ENCODE measurements around the gene PCBP3. TPM values are rescaled to one million over a fixed set of nuclear protein-coding genes. Genes with fewer than 3 reads are reported as not detected.

The PCBP3 gene
- total and polyA plus RNA-seq, 2 donors (not counting 3 experiments of a cell fraction or from before 2014, with no cell fraction given) = 0.06 to 1.1 TPM

- POLR2A ChIA-PET = no interaction called here
- no peak for DNase-seq (ENCODE audit: low read depth, low spot score)
- dilution Hi-C loops (cut with MboI; ENCODE audit: extremely low pct_ligation_motif_present, low sequenced_read_pairs) (no loop called here), intact Hi-C loops (cut with micrococcal nuclease) (no loop called here)
- Histone ChIP-seq H3K9ac (replicated peaks; ENCODE audit: extremely low read depth, insufficient read depth, low read length) (no peak overlapping the region), H3K4me1 (ENCODE audit: control insufficient read depth, extremely low read depth, insufficient read depth, low read length) (no peaks in the 10 kb centered on the region), H3K4me3 (replicated peaks in 1 of 3; ENCODE audit: insufficient read depth in 1 of 3, low read depth in 1 of 3, low read length in 3 of 3) (no peak overlapping the region), H3K79me2 (ENCODE audit: control insufficient read depth, insufficient read depth, low read length) (no peaks in the 10 kb centered on the region), H3K27me3 (ENCODE audit: control insufficient read depth in 2 of 2, insufficient read depth in 2 of 2, low read length in 2 of 2) (no peaks in the 10 kb centered on the region), H2AFZ (ENCODE audit: low read depth, low read length) (no peak overlapping the region), H3K27ac (ENCODE audit: insufficient read depth, low read depth, low read length) (no peak overlapping the region), H4K20me1 (replicated peaks; ENCODE audit: control insufficient read depth, extremely low read depth, insufficient read depth, low read length) (no peaks in the 10 kb centered on the region), H3K9me3 (replicated peaks; ENCODE audit: control insufficient read depth, insufficient read depth, low read length) (no peaks in the 10 kb centered on the region), H3K4me2 (ENCODE audit: insufficient read depth, low read length) (no peak overlapping the region), H3K36me3 (ENCODE audit: control insufficient read depth in 2 of 2, extremely low read depth in 1 of 2, insufficient read depth in 2 of 2, low read length in 2 of 2) (no peaks in the 10 kb centered on the region), H3K9me1 (replicated peaks; ENCODE audit: control insufficient read depth, extremely low read depth, insufficient read depth, low read length) (no peaks in the 10 kb centered on the region)
- CTCF ChIA-PET = no interaction called here
- no peak for FAIRE-seq
- TF ChIP-seq CTCF (IDR thresholded peaks at IDR 0.05; ENCODE audit: extremely low read depth in 1 of 2, insufficient read depth in 1 of 2, low read depth in 1 of 2, low read length in 2 of 2) = no peak
- TF ChIP-seq EZH2 (IDR thresholded peaks at IDR 0.05; ENCODE audit: borderline replicate concordance, low read depth, low read length, severe bottlenecking) = no peak
- no peak for TF ChIP-seq POLR2AphosphoS5 (IDR thresholded peaks at IDR 0.05; ENCODE audit: insufficient read depth, low read depth, low read length)
- no TSS peak for BruUV-seq (replicated peaks)
These were observed 233.6 kb downstream of the PCBP3 start for GRCh38 chr21:45877171-45877438.

GRCh38 chr21:45877821-45878469 is 234.4 kb downstream of the PCBP3 start:
- Histone ChIP-seq H3K4me2 (ENCODE audit: insufficient read depth, low read length) (no peak overlapping the region), H3K4me3 (replicated peaks in 1 of 3; ENCODE audit: insufficient read depth in 1 of 3, low read depth in 1 of 3, low read length in 3 of 3) (no peak overlapping the region), H3K4me1 (ENCODE audit: control insufficient read depth, extremely low read depth, insufficient read depth, low read length) (no peaks in the 10 kb centered on the region), H2AFZ (ENCODE audit: low read depth, low read length) (no peak overlapping the region), H4K20me1 (replicated peaks; ENCODE audit: control insufficient read depth, extremely low read depth, insufficient read depth, low read length) (no peaks in the 10 kb centered on the region), H3K9me1 (replicated peaks; ENCODE audit: control insufficient read depth, extremely low read depth, insufficient read depth, low read length) (no peaks in the 10 kb centered on the region), H3K9ac (replicated peaks; ENCODE audit: extremely low read depth, insufficient read depth, low read length) (no peak overlapping the region), H3K36me3 (ENCODE audit: control insufficient read depth in 2 of 2, extremely low read depth in 1 of 2, insufficient read depth in 2 of 2, low read length in 2 of 2) (no peaks in the 10 kb centered on the region), H3K27me3 (ENCODE audit: control insufficient read depth in 2 of 2, insufficient read depth in 2 of 2, low read length in 2 of 2) (no peaks in the 10 kb centered on the region), H3K79me2 (ENCODE audit: control insufficient read depth, insufficient read depth, low read length) (no peaks in the 10 kb centered on the region), H3K27ac (ENCODE audit: insufficient read depth, low read depth, low read length) (no peak overlapping the region), H3K9me3 (replicated peaks; ENCODE audit: control insufficient read depth, insufficient read depth, low read length) (no peaks in the 10 kb centered on the region)
- TF ChIP-seq FOS (IDR thresholded peaks at IDR 0.05; ENCODE audit: borderline replicate concordance, insufficient read depth, low read length) (no peak), MYC (IDR thresholded peaks at IDR 0.05; ENCODE audit: low read depth, low read length) (no peak), POLR2AphosphoS5 (IDR thresholded peaks at IDR 0.05; ENCODE audit: insufficient read depth, low read depth, low read length) (no peak), CTCF (IDR thresholded peaks at IDR 0.05; ENCODE audit: extremely low read depth in 1 of 2, insufficient read depth in 1 of 2, low read depth in 1 of 2, low read length in 2 of 2) (no peak), EZH2 (IDR thresholded peaks at IDR 0.05; ENCODE audit: borderline replicate concordance, low read depth, low read length, severe bottlenecking) (no peak), JUN (IDR thresholded peaks at IDR 0.05; ENCODE audit: borderline replicate concordance, insufficient read depth, insufficient read length, low read depth) (no peak), MAX (IDR thresholded peaks at IDR 0.05; ENCODE audit: insufficient read depth, insufficient read length) (no peak), GATA2 (IDR thresholded peaks at IDR 0.05; ENCODE audit: insufficient read depth, insufficient read length, low read depth, low read length) (no peak), POLR2A (IDR thresholded peaks at IDR 0.05; ENCODE audit: low read depth, low read length) (no peak)
- DNase-seq (ENCODE audit: low read depth, low spot score) (no peak), FAIRE-seq (no peak)
- intact Hi-C loops (cut with micrococcal nuclease) = no loop called here
- ChIA-PET CTCF (interaction anchor here (1.1 to 1.4 kb wide), 2 partner anchors 11 to 322 kb away, joined by 3 to 4 read pairs; no protein-coding TSS in a partner anchor), POLR2A (no interaction called here)
- BruUV-seq (replicated peaks) = no TSS peak
- dilution Hi-C loops (cut with MboI; ENCODE audit: extremely low pct_ligation_motif_present, low sequenced_read_pairs) = no loop called here

All from endothelial cell of umbilical vein (primary cell).